Endothelial cell of umbilical vein (primary cell): ENCODE results near the gene PCDHGB7. TPM values are rescaled to one million over a fixed set of nuclear protein-coding genes. Genes with fewer than 3 reads are reported as not detected.

ENCODE experiments used
- BruUV-seq: library from RNA; stranded (reverse); fragments of 400-500 nt; replicated peaks from 2 replicates; lab custom pipeline; 2021; lab: Mats Ljungman, UMichigan
- CTCF ChIA-PET: fragments of 300-600, 350-600 bp; sonication (Branson Sonifier 250); formaldehyde crosslinking; loops from one replicate; lab custom pipeline; 2021; ENCODE audit warnings: antibody characterized with exemption, inconsistent platforms; lab: Charles Lee
- POLR2A ChIA-PET: fragments of 300-600, 350-600 bp; sonication (Branson Sonifier 250); formaldehyde crosslinking; loops from one replicate; lab custom pipeline; 2021; ENCODE audit warnings: antibody characterized with exemption, inconsistent platforms; lab: Charles Lee
- DNase-seq: peaks from one replicate; pipeline ENCODE4 v3.0.0-alpha.2; 2011; ENCODE audit warnings: low read depth, low spot score
- FAIRE-seq: peaks from 2 replicates; lab custom pipeline; 2011; peaks lifted over from hg19 to GRCh38; lab: Jason Lieb, UNC
- H2AFZ ChIP-seq: 2 replicates; pipeline ENCODE4 v1.6.0; 2012; ENCODE audit warnings: low read depth, low read length, control low read depth, inconsistent platforms
- H3K27ac ChIP-seq: 2 replicates; pipeline ENCODE4 v1.5.1; 2011; ENCODE audit warnings: low read depth, mild to moderate bottlenecking, control low read depth, low read length, moderate library complexity; ENCODE audit not compliant: insufficient read depth
- H3K27me3 ChIP-seq, 2 experiments: 2 replicates each; pipeline versions ENCODE4 v1.6.0 to v1.6.1; 2011; ENCODE audit warnings: low read length in 2 of 2, mixed read lengths in 1 of 2; ENCODE audit not compliant: control insufficient read depth in 2 of 2, insufficient read depth in 2 of 2
- H3K36me3 ChIP-seq, 2 experiments: 2 replicates in 1 of 2; 3 replicates in 1 of 2; pipeline ENCODE4 v1.5.1; 2011; ENCODE audit warnings: low read length in 2 of 2, mild to moderate bottlenecking in 1 of 2, moderate library complexity in 1 of 2; ENCODE audit not compliant: control insufficient read depth in 2 of 2, insufficient read depth in 2 of 2; ENCODE audit errors: extremely low read depth in 1 of 2
- H3K4me1 ChIP-seq: 3 replicates; pipeline ENCODE4 v1.5.1; 2011; ENCODE audit warnings: mild to moderate bottlenecking, low read length; ENCODE audit not compliant: control insufficient read depth, insufficient read depth; ENCODE audit errors: extremely low read depth
- H3K4me2 ChIP-seq: 2 replicates; pipeline ENCODE4 v1.6.1; 2011; ENCODE audit warnings: low read length, control low read depth, mixed read lengths; ENCODE audit not compliant: insufficient read depth
- H3K4me3 ChIP-seq, 3 experiments: fragments of 200-600 bp in 1 of 3; sonication (generic), shearing (Covaris generic) in 1 of 3; replicated peaks in 1 of 3; 2 replicates each; pipeline ENCODE4 v1.5.1; 2011 to 2016; ENCODE audit warnings: control low read depth in 3 of 3, low read length in 3 of 3, mild to moderate bottlenecking in 2 of 3, inconsistent platforms in 1 of 3, low read depth in 1 of 3, moderate library complexity in 1 of 3; ENCODE audit not compliant: insufficient read depth in 1 of 3
- H3K79me2 ChIP-seq: 2 replicates; pipeline ENCODE4 v1.6.0; 2012; ENCODE audit warnings: low read length, inconsistent platforms; ENCODE audit not compliant: control insufficient read depth, insufficient read depth
- H3K9ac ChIP-seq: replicated peaks from 2 replicates; pipeline ENCODE3; 2011; ENCODE audit warnings: low read length, control low read depth; ENCODE audit not compliant: insufficient read depth; ENCODE audit errors: extremely low read depth
- H3K9me1 ChIP-seq: replicated peaks from 3 replicates; pipeline ENCODE4 v1.6.0; 2011; ENCODE audit warnings: mild to moderate bottlenecking, low read length; ENCODE audit not compliant: control insufficient read depth, insufficient read depth; ENCODE audit errors: extremely low read depth
- H3K9me3 ChIP-seq: replicated peaks from 2 replicates; pipeline ENCODE4 v1.5.1; 2012; ENCODE audit warnings: low read length, inconsistent platforms; ENCODE audit not compliant: control insufficient read depth, insufficient read depth
- H4K20me1 ChIP-seq: replicated peaks from 2 replicates; pipeline ENCODE3; 2011; ENCODE audit warnings: mild to moderate bottlenecking, low read length; ENCODE audit not compliant: control insufficient read depth, insufficient read depth; ENCODE audit errors: extremely low read depth
- CTCF ChIP-seq, 2 donors: IDR thresholded peaks; 1 replicate in 1 of 2; 2 replicates in 1 of 2; pipeline ENCODE4 v1.5.1; 2011; ENCODE audit warnings: low read length in 2 of 2, mild to moderate bottlenecking in 2 of 2, moderate library complexity in 2 of 2, control low read depth in 1 of 2, inconsistent platforms in 1 of 2, low read depth in 1 of 2; ENCODE audit not compliant: insufficient read depth in 1 of 2; ENCODE audit errors: extremely low read depth in 1 of 2
- EZH2 ChIP-seq: IDR thresholded peaks from 2 replicates; pipeline ENCODE4 v1.6.1; 2012; ENCODE audit warnings: borderline replicate concordance, low read depth, mild to moderate bottlenecking, moderate library complexity, low read length, inconsistent platforms; ENCODE audit not compliant: severe bottlenecking
- FOS ChIP-seq: IDR thresholded peaks from 2 replicates; pipeline ENCODE4 v1.6.1; 2011; ENCODE audit warnings: mild to moderate bottlenecking, low read length, moderate library complexity, borderline replicate concordance; ENCODE audit not compliant: insufficient read depth
- GATA2 ChIP-seq: IDR thresholded peaks from 2 replicates; pipeline ENCODE4 v1.7.0; 2011; ENCODE audit warnings: low read depth, mild to moderate bottlenecking, moderate library complexity, mixed read lengths, low read length; ENCODE audit not compliant: insufficient read length, insufficient read depth
- JUN ChIP-seq: IDR thresholded peaks from 2 replicates; pipeline ENCODE4 v1.6.1; 2011; ENCODE audit warnings: borderline replicate concordance, low read depth; ENCODE audit not compliant: insufficient read length, insufficient read depth
- MYC ChIP-seq: IDR thresholded peaks from one replicate; pipeline ENCODE4 v1.6.1; 2011; ENCODE audit warnings: mild to moderate bottlenecking, low read depth, low read length
- POLR2A ChIP-seq: IDR thresholded peaks from 2 replicates; pipeline ENCODE4 v1.6.1; 2012; ENCODE audit warnings: low read depth, mild to moderate bottlenecking, control low read depth, low read length
- POLR2AphosphoS5 ChIP-seq: IDR thresholded peaks from 2 replicates; pipeline ENCODE4 v1.6.1; 2012; ENCODE audit warnings: low read depth, mild to moderate bottlenecking, control low read depth, low read length, moderate library complexity; ENCODE audit not compliant: insufficient read depth
- dilution Hi-C: fragments of 300-500 bp; cut with MboI; formaldehyde crosslinking; loops from one replicate; pipeline ENCODE4 v1.15.0; 2019; ENCODE audit warnings: low sequenced_read_pairs; ENCODE audit not compliant: extremely low pct_ligation_motif_present
- intact Hi-C: fragments of 100-400 bp; cut with micrococcal nuclease; formaldehyde crosslinking; loops from one replicate; pipeline ENCODE4 v1.10.0; 2022
- polyA plus RNA-seq, 4 experiments: library from polyadenylated mRNA; depleted of rRNA in 3 of 4; stranded (reverse) in 3 of 4; unstranded in 1 of 4; fragments of >200 nt; gene quantifications; 2 replicates each; pipeline versions ENCODE4 v1.2.1 to v1.2.3, GENCODE V29; 2011 to 2012; ENCODE audit warnings: missing spikeins in 1 of 4
- total RNA-seq: library from RNA; stranded (reverse); gene quantifications from 2 replicates; pipeline ENCODE4 v1.2.3, GENCODE V29; 2021
- TF ChIP-seq, protein P1 (sequence below): IDR thresholded peaks from 2 replicates; pipeline ENCODE4 v1.6.1; 2011; ENCODE audit not compliant: insufficient read depth, insufficient read length

Gene PCDHGB7
- total and polyA plus RNA-seq, 2 donors (not counting 3 experiments of a cell fraction or from before 2014, with no cell fraction given), result 6.5 to 13.0 TPM

- dilution Hi-C loops, result no loop called here
- Histone ChIP-seq H3K36me3 (no peaks in the 10 kb centered on the region), H2AFZ (no peak overlapping the region), H3K27ac (no peak overlapping the region), H4K20me1 (no peaks in the 10 kb centered on the region), H3K9me3 (peaks cover 2% of the 10 kb centered on the region), H3K4me2 (no peak overlapping the region), H3K9me1 (no peaks in the 10 kb centered on the region), H3K4me1 (peaks cover 2% of the 10 kb centered on the region), H3K27me3 (peaks cover 37 to 69% of the 10 kb centered on the region in 2 experiments), H3K79me2 (no peaks in the 10 kb centered on the region), H3K4me3 (no peak overlapping the region), H3K9ac (no peak overlapping the region)
- POLR2A ChIA-PET, result no interaction called here
- no TSS peak for BruUV-seq
- DNase-seq (no peak), FAIRE-seq (no peak)
- CTCF ChIA-PET, result interaction anchor here (1.2 to 3.5 kb wide), 12 partner anchors 8 to 165 kb away, joined by 6 to 45 read pairs (median 16); partner anchors contain the start of genes PCDHGA10, PCDHGA11, PCDHGA12 and PCDHGA2
- TF ChIP-seq JUN (no peak), MYC (no peak), POLR2AphosphoS5 (no peak), POLR2A (no peak), CTCF (IDR thresholded peaks at IDR 0.05; ENCODE audit: extremely low read depth in 1 of 2, insufficient read depth in 1 of 2, low read depth in 1 of 2, low read length in 2 of 2) (no peak), FOS (no peak), GATA2 (no peak), EZH2 (no peak)
- TF ChIP-seq, protein P1, sequence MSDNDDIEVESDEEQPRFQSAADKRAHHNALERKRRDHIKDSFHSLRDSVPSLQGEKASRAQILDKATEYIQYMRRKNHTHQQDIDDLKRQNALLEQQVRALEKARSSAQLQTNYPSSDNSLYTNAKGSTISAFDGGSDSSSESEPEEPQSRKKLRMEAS, result no peak
- intact Hi-C loops, result no loop called here
These were observed 18.9 kb upstream of the PCDHGB7 start for GRCh38 chr5:141398608-141399007.
